K562 (cell line): Measurements from ENCODE around the gene PLXNA2. TPM values are rescaled to one million over a fixed set of nuclear protein-coding genes. Genes with fewer than 3 reads are reported as not detected.

Experiments
- ATAC-seq: fragments of 200-7000 bp; cut with Tn5 transposase; 3 replicates; pipeline ENCODE4 v1.9.1; 2020; ENCODE audit warnings: moderate library complexity
- BruUV-seq: library from RNA; stranded (reverse); fragments of 400-500 nt; replicated peaks from 2 replicates; lab custom pipeline; 2021; lab: Mats Ljungman, UMichigan
- CTCF ChIA-PET: fragments of 300-600 bp; formaldehyde crosslinking; extraction: SDS; loops from one replicate; lab custom pipeline; 2021; ENCODE audit warnings: low intra/inter-chr PET ratio; lab: Yijun Ruan, JAX
- POLR2A ChIA-PET: fragments of 300-600, 350-650 bp; sonication (Branson Sonifier 250); formaldehyde crosslinking; extraction: SDS; loops from one replicate; lab custom pipeline; 2021; ENCODE audit warnings: antibody characterized with exemption, inconsistent platforms; lab: Yijun Ruan, JAX
- DNase-seq, 4 experiments: peaks; one replicate each; pipeline versions ENCODE4 v3.0.0 to v3.0.0-alpha.2; 2011 to 2018; ENCODE audit warnings: low spot score in 3 of 4, mixed read lengths in 3 of 4; ENCODE audit errors: extremely low read depth in 1 of 4
- FAIRE-seq: peaks from 2 replicates; lab custom pipeline; 2011; peaks lifted over from hg19 to GRCh38; lab: Jason Lieb, UNC
- H2AFZ ChIP-seq: 2 replicates; pipeline ENCODE4 v1.6.0; 2011; ENCODE audit warnings: low read depth, low read length, control low read depth, inconsistent platforms
- H3K27ac ChIP-seq: fragments of 200-600 bp; 3 replicates; pipeline ENCODE4 v1.8.0; 2011; ENCODE audit warnings: low read depth, mild to moderate bottlenecking, control low read depth, inconsistent platforms, low read length, moderate library complexity, mixed read lengths; ENCODE audit errors: extremely low read depth
- H3K27me3 ChIP-seq, 2 experiments: fragments of 300-600 bp in 1 of 2; 2 replicates in 1 of 2; 3 replicates in 1 of 2; pipeline versions ENCODE4 v1.6.0 to v1.8.0; 2011; ENCODE audit warnings: inconsistent platforms in 2 of 2, low read length in 2 of 2, mild to moderate bottlenecking in 1 of 2, mixed read lengths in 1 of 2, moderate library complexity in 1 of 2; ENCODE audit not compliant: control insufficient read depth in 2 of 2, insufficient read depth in 2 of 2
- H3K36me3 ChIP-seq: fragments of 300-600 bp; 3 replicates; pipeline ENCODE4 v1.8.0; 2011; ENCODE audit warnings: mild to moderate bottlenecking, low read length, inconsistent platforms; ENCODE audit not compliant: control insufficient read depth, insufficient read depth
- H3K4me1 ChIP-seq, 2 experiments: fragments of 200-600 bp in 1 of 2; replicated peaks in 1 of 2; 2 replicates in 1 of 2; 3 replicates in 1 of 2; pipeline versions ENCODE4 v1.5.1 to v1.8.0; 2011; ENCODE audit warnings: inconsistent platforms in 2 of 2, low read length in 2 of 2, mild to moderate bottlenecking in 1 of 2, mixed read lengths in 1 of 2, moderate library complexity in 1 of 2; ENCODE audit not compliant: control insufficient read depth in 2 of 2, insufficient read depth in 2 of 2
- H3K4me2 ChIP-seq: 2 replicates; pipeline ENCODE4 v1.6.1; 2011; ENCODE audit warnings: low read length, control low read depth, inconsistent platforms, mixed read lengths; ENCODE audit not compliant: insufficient read depth
- H3K4me3 ChIP-seq: fragments of 200-600 bp; sonication (generic), shearing (Covaris generic); 2 replicates; pipeline ENCODE4 v1.5.1; 2016; ENCODE audit warnings: control low read depth, inconsistent platforms
- H3K79me2 ChIP-seq: fragments of 200-600 bp; 3 replicates; pipeline ENCODE4 v1.8.0; 2011; ENCODE audit warnings: low read length, inconsistent platforms; ENCODE audit not compliant: control insufficient read depth, insufficient read depth
- H3K9ac ChIP-seq, 2 experiments: 2 replicates each; pipeline versions ENCODE4 v1.6.0 to v1.6.1; 2011; ENCODE audit warnings: low read depth in 2 of 2, low read length in 2 of 2, control low read depth in 1 of 2, inconsistent platforms in 1 of 2, mild to moderate bottlenecking in 1 of 2, mixed read lengths in 1 of 2; ENCODE audit not compliant: insufficient read depth in 1 of 2
- H3K9me1 ChIP-seq: one replicate; pipeline ENCODE4 v1.6.0; 2011; ENCODE audit warnings: inconsistent platforms, mild to moderate bottlenecking, low read length, moderate library complexity; ENCODE audit not compliant: control insufficient read depth, insufficient read depth
- H3K9me3 ChIP-seq: replicated peaks from 2 replicates; pipeline ENCODE4 v1.5.1; 2011; ENCODE audit warnings: low read depth, low read length, inconsistent platforms; ENCODE audit not compliant: control insufficient read depth, insufficient read depth
- H4K20me1 ChIP-seq: replicated peaks from 2 replicates; pipeline ENCODE4 v1.6.1; 2011; ENCODE audit warnings: low read length, inconsistent platforms, mixed read lengths; ENCODE audit not compliant: control insufficient read depth, insufficient read depth
- DIDO1 ChIP-seq: fragments of 450-650 bp; IDR thresholded peaks from 2 replicates; pipeline ENCODE4 v1.6.1; 2016; ENCODE audit warnings: low read depth, missing biosample characterization, missing genetic modification characterization
- FOXP1 ChIP-seq: sonication (generic); formaldehyde crosslinking; IDR thresholded peaks from 2 replicates; pipeline ENCODE4 v1.8.0; 2022; ENCODE audit warnings: mild to moderate bottlenecking, missing genetic modification reagents
- GATAD2B ChIP-seq: fragments of 450-650 bp; IDR thresholded peaks from 2 replicates; pipeline ENCODE4 v1.6.1; 2017; ENCODE audit warnings: mild to moderate bottlenecking, borderline replicate concordance
- KLF16 ChIP-seq: IDR thresholded peaks from 2 replicates; pipeline ENCODE4 v1.6.1; 2016; ENCODE audit warnings: antibody characterized with exemption
- PREB ChIP-seq: sonication (generic); formaldehyde crosslinking; IDR thresholded peaks from 2 replicates; pipeline ENCODE4 v1.8.1; 2023; ENCODE audit warnings: mild to moderate bottlenecking, missing genetic modification reagents
- RBFOX2 ChIP-seq: fragments of 200-400 bp; formaldehyde crosslinking; IDR thresholded peaks from 2 replicates; pipeline ENCODE4 v1.6.1; 2017; ENCODE audit warnings: low read depth, mild to moderate bottlenecking, low read length, moderate library complexity
- RBM15 ChIP-seq: fragments of 200-400 bp; formaldehyde crosslinking; IDR thresholded peaks from 2 replicates; pipeline ENCODE4 v1.6.1; 2018; ENCODE audit warnings: mild to moderate bottlenecking, low read length, moderate library complexity; ENCODE audit not compliant: insufficient read depth
- SMAD1 ChIP-seq: fragments of 150-350 bp; IDR thresholded peaks from 2 replicates; pipeline ENCODE4 v1.6.1; 2014; ENCODE audit warnings: low read length, low read depth; ENCODE audit not compliant: partially characterized antibody
- SMARCB1 ChIP-seq: IDR thresholded peaks from 2 replicates; pipeline ENCODE4 v1.6.1; 2011; ENCODE audit warnings: improper control_type of control experiment, low read depth; ENCODE audit not compliant: insufficient read length
- STAG1 ChIP-seq: sonication (generic); formaldehyde crosslinking; IDR thresholded peaks from 2 replicates; pipeline ENCODE4 v1.5.0; 2020; ENCODE audit warnings: missing genetic modification reagents, borderline replicate concordance
- TFAM ChIP-seq: fragments of 250-450 bp; sonication (Bioruptor Pico); conservative IDR thresholded peaks from 2 replicates; pipeline ENCODE4 v1.5.0; 2021; ENCODE audit warnings: mild to moderate bottlenecking, moderate library complexity
- YBX1 ChIP-seq: fragments of 450-650 bp; IDR thresholded peaks from 2 replicates; pipeline ENCODE4 v1.7.1; 2016; ENCODE audit warnings: mild to moderate bottlenecking
- ZNF384 ChIP-seq: IDR thresholded peaks from 2 replicates; pipeline ENCODE4 v1.6.1; 2012; ENCODE audit warnings: low read depth, low read length, improper control_type of control experiment
- ZZZ3 ChIP-seq: fragments of 450-650 bp; IDR thresholded peaks from 2 replicates; pipeline ENCODE4 v1.6.1; 2016; ENCODE audit warnings: antibody characterized with exemption, mild to moderate bottlenecking, moderate library complexity
- WGBS: fragments of 100-300 bp; shearing (Covaris generic); methylation state at CpG from one replicate; pipeline ENCODE4 v1.1.6; 2016; ENCODE audit warnings: low coverage, mixed read lengths; ENCODE audit not compliant: insufficient coverage; ENCODE audit errors: missing lambda C conversion rate; 5-methylcytosine and 5-hydroxymethylcytosine counted together
- in situ Hi-C: fragments of 300-500 bp; cut with MboI; formaldehyde crosslinking; loops from 4 replicates; pipeline ENCODE4 v1.15.0; 2018; ENCODE audit warnings: inconsistent platforms, mixed read lengths
- intact Hi-C: fragments of 100-400 bp; cut with micrococcal nuclease; formaldehyde crosslinking; loops from 2 replicates; pipeline ENCODE4 v1.14.2; 2022
- polyA plus RNA-seq, 8 experiments: library from polyadenylated mRNA; depleted of rRNA in 4 of 8; stranded (reverse) in 5 of 8; unstranded in 3 of 8; fragments of >200 nt; fragmentation: Nextera tagmentation in 2 of 8; fragmentation: Illumina TruSeq in 1 of 8; extraction: Ambion mirVana in 2 of 8; extraction: Trizol in 1 of 8; gene quantifications; 2 replicates each; pipeline versions ENCODE4 v1.2.1 to v1.2.3, GENCODE V29; 2011 to 2014; ENCODE audit warnings: inconsistent platforms in 1 of 8, missing spikeins in 1 of 8
- total RNA-seq, 7 experiments: library from RNA; depleted of rRNA in 6 of 7; stranded (reverse); fragments of >200 nt in 6 of 7; fragmentation: Illumina TruSeq in 2 of 7; extraction: Trizol in 2 of 7; gene quantifications; 2 replicates each; pipeline versions ENCODE4 v1.2.1 to v1.2.3, GENCODE V29; 2011 to 2021; ENCODE audit warnings: low replicate concordance in 1 of 7
- TF ChIP-seq, protein P1 (sequence below): fragments of 450-650 bp; IDR thresholded peaks from 2 replicates; pipeline ENCODE4 v1.6.1; 2017; ENCODE audit warnings: antibody characterized with exemption
- TF ChIP-seq, protein P2 (sequence below): fragments of 150-350 bp; conservative IDR thresholded peaks from 2 replicates; pipeline ENCODE4 v1.6.1; 2014; ENCODE audit warnings: low read length
- TF ChIP-seq, protein P3 (sequence below), 2 experiments: fragments of 250-450 bp in 1 of 2; fragments of 450-650 bp in 1 of 2; sonication (Bioruptor Pico) in 1 of 2; IDR thresholded peaks; 2 replicates each; pipeline versions ENCODE4 v1.6.1 to v1.8.0; 2016 to 2021; ENCODE audit warnings: mild to moderate bottlenecking in 2 of 2, moderate library complexity in 2 of 2, missing compliant biosample characterization in 1 of 2, missing genetic modification characterization in 1 of 2

Gene PLXNA2
- total and polyA plus RNA-seq, 9 of the 15 experiments (the other 6 are each of a cell fraction or from before 2014, with no cell fraction given) = 0.01 to 1.3 (median 0.32) TPM

DNA sequence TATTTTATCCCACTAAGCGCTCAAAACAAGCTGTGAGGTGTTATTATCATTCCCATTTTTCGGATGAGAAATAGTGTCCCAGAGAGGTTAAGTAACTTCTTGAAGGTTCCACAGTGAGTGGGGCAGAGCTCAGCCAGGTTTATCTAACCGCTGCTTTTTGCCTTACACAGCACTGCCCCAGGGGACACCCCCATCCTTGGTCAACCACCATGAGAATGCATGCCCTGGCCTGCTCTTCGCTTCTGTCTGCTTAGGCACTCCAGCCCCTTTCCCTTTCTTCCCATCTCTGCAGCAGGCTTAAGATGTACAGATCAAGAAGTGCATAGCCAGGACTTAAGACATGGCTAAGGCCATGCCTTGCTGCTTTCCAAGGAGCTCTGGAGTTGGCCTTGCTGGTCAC is 174.3 kb downstream of the PLXNA2 start (continued):
- TF ChIP-seq, protein P1, sequence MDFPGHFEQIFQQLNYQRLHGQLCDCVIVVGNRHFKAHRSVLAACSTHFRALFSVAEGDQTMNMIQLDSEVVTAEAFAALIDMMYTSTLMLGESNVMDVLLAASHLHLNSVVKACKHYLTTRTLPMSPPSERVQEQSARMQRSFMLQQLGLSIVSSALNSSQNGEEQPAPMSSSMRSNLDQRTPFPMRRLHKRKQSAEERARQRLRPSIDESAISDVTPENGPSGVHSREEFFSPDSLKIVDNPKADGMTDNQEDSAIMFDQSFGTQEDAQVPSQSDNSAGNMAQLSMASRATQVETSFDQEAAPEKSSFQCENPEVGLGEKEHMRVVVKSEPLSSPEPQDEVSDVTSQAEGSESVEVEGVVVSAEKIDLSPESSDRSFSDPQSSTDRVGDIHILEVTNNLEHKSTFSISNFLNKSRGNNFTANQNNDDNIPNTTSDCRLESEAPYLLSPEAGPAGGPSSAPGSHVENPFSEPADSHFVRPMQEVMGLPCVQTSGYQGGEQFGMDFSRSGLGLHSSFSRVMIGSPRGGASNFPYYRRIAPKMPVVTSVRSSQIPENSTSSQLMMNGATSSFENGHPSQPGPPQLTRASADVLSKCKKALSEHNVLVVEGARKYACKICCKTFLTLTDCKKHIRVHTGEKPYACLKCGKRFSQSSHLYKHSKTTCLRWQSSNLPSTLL = no peak
- TF ChIP-seq DIDO1 (no peak), GATAD2B (no peak), ZZZ3 (no peak), TFAM (no peak), SMAD1 (no peak), PREB (CRISPR knock-in tag) (no peak)

GRCh38 chr1:208069317-208069716 is 174.9 kb downstream of the PLXNA2 start:
- no peak for FAIRE-seq
- TF ChIP-seq, protein P2, sequence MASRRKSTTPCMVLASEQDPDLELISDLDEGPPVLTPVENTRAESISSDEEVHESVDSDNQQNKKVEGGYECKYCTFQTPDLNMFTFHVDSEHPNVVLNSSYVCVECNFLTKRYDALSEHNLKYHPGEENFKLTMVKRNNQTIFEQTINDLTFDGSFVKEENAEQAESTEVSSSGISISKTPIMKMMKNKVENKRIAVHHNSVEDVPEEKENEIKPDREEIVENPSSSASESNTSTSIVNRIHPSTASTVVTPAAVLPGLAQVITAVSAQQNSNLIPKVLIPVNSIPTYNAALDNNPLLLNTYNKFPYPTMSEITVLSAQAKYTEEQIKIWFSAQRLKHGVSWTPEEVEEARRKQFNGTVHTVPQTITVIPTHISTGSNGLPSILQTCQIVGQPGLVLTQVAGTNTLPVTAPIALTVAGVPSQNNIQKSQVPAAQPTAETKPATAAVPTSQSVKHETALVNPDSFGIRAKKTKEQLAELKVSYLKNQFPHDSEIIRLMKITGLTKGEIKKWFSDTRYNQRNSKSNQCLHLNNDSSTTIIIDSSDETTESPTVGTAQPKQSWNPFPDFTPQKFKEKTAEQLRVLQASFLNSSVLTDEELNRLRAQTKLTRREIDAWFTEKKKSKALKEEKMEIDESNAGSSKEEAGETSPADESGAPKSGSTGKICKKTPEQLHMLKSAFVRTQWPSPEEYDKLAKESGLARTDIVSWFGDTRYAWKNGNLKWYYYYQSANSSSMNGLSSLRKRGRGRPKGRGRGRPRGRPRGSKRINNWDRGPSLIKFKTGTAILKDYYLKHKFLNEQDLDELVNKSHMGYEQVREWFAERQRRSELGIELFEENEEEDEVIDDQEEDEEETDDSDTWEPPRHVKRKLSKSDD = no peak
- no peak for TF ChIP-seq STAG1 (CRISPR knock-in tag)
- TF ChIP-seq RBM15 = no peak
- no peak for TF ChIP-seq YBX1
- no peak for TF ChIP-seq FOXP1 (CRISPR knock-in tag)
- TF ChIP-seq, protein P3, sequence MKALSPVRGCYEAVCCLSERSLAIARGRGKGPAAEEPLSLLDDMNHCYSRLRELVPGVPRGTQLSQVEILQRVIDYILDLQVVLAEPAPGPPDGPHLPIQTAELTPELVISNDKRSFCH (CRISPR knock-in tag; IDR thresholded peaks at IDR 0.05) = no peak
- TF ChIP-seq, protein P3 (tag; IDR thresholded peaks at IDR 0.05) = no peak
- no peak for TF ChIP-seq KLF16
- no peak for TF ChIP-seq RBFOX2
- no peak for TF ChIP-seq SMARCB1
- no peak for TF ChIP-seq ZNF384

More at GRCh38 chr1:208069317-208069716, 174.9 kb downstream of the PLXNA2 start:
- in situ Hi-C loops = no loop called here
- Histone ChIP-seq H3K27me3 (peaks cover 22 to 58% of the 10 kb centered on the region in 2 experiments), H3K4me3 (no peak overlapping the region), H4K20me1 (peaks cover 4% of the 10 kb centered on the region; the same call in 1 of the 2 replicates), H3K9ac (no peak overlapping the region), H3K4me1 (no peaks in the 10 kb centered on the region), H3K36me3 (no peaks in the 10 kb centered on the region), H3K9me3 (no peaks in the 10 kb centered on the region), H3K27ac (no peak overlapping the region), H3K4me2 (no peak overlapping the region), H3K9me1 (no peaks in the 10 kb centered on the region), H2AFZ (no peak overlapping the region), H3K79me2 (no peaks in the 10 kb centered on the region)
- 5% methylated on average over 8 of the region's 8 CpGs for WGBS
- DNase-seq (no peak), ATAC-seq (no peak)
- CTCF ChIA-PET = no interaction called here
- POLR2A ChIA-PET = interaction anchor here (1.1 to 1.7 kb wide), 4 partner anchors 9 to 28 kb away, joined by 3 to 4 read pairs (median 3); no protein-coding TSS in a partner anchor
- intact Hi-C loops = no loop called here
- BruUV-seq = no TSS peak
